ENCODE data around the gene CDH11. TPM values are rescaled to one million over a fixed set of nuclear protein-coding genes. Genes with fewer than 3 reads are reported as not detected.

Gene CDH11
- total RNA-seq, 2 experiments from 2014 or later = not detected

- intact Hi-C loops (cut with micrococcal nuclease; ENCODE audit: unreplicated experiment) = no loop called here
- no peaks in the 10 kb centered on the region for H3K9me3 ChIP-seq (ENCODE audit: low read length)
- no peak for DNase-seq (ENCODE audit: low spot score)
- CTCF ChIA-PET (ENCODE audit: unreplicated experiment) = no interaction called here
- POLR2A ChIA-PET = no interaction called here
- H3K4me2 ChIP-seq (ENCODE audit: low read length) = no peak overlapping the region
- H4K20me1 ChIP-seq (ENCODE audit: insufficient read depth, low read length) = no peaks in the 10 kb centered on the region
- H3K36me3 ChIP-seq (ENCODE audit: insufficient read depth, low read length) = no peaks in the 10 kb centered on the region
- H3K79me2 ChIP-seq (ENCODE audit: insufficient read depth, low read depth, low read length) = no peaks in the 10 kb centered on the region
- no peak overlapping the region for H3K4me3 ChIP-seq (ENCODE audit: low read depth, low read length, poor library complexity, severe bottlenecking)
- no peak overlapping the region for H2AFZ ChIP-seq (ENCODE audit: low read length)
- no peaks in the 10 kb centered on the region for H3K9me2 ChIP-seq (ENCODE audit: insufficient read depth, low read length)
- no peaks in the 10 kb centered on the region for H3K4me1 ChIP-seq (ENCODE audit: insufficient read depth, low read length, poor library complexity, severe bottlenecking)
- TF ChIP-seq CTCF (conservative IDR thresholded peaks at IDR 0.05; ENCODE audit: low read length) (no peak), EZH2phosphoT487 (IDR thresholded peaks at IDR 0.05; ENCODE audit: borderline replicate concordance, low read depth, low read length) (no peak)
- H3K27ac ChIP-seq (ENCODE audit: low read depth, low read length, poor library complexity, severe bottlenecking) = no peak overlapping the region
- BruUV-seq (replicated peaks) = no TSS peak
Measured at GRCh38 chr16:64948056-64948455, 173.8 kb downstream of the CDH11 start.

- H3K4me3 ChIP-seq (ENCODE audit: low read depth, low read length, poor library complexity, severe bottlenecking) = no peak overlapping the region
- no peak overlapping the region for H3K27ac ChIP-seq (ENCODE audit: low read depth, low read length, poor library complexity, severe bottlenecking)
- H3K4me2 ChIP-seq (ENCODE audit: low read length) = no peak overlapping the region
- POLR2A ChIA-PET = no interaction called here
- H3K9me3 ChIP-seq (ENCODE audit: low read length) = no peaks in the 10 kb centered on the region
- no peaks in the 10 kb centered on the region for H3K79me2 ChIP-seq (ENCODE audit: insufficient read depth, low read depth, low read length)
- intact Hi-C loops (cut with micrococcal nuclease; ENCODE audit: unreplicated experiment) = no loop called here
- H3K4me1 ChIP-seq (ENCODE audit: insufficient read depth, low read length, poor library complexity, severe bottlenecking) = no peaks in the 10 kb centered on the region
- H3K9me2 ChIP-seq (ENCODE audit: insufficient read depth, low read length) = no peaks in the 10 kb centered on the region
- DNase-seq (ENCODE audit: low spot score) = no peak
- TF ChIP-seq CTCF (conservative IDR thresholded peaks at IDR 0.05; ENCODE audit: low read length) (no peak), EZH2phosphoT487 (IDR thresholded peaks at IDR 0.05; ENCODE audit: borderline replicate concordance, low read depth, low read length) (no peak)
- H2AFZ ChIP-seq (ENCODE audit: low read length) = no peak overlapping the region
- no peaks in the 10 kb centered on the region for H3K36me3 ChIP-seq (ENCODE audit: insufficient read depth, low read length)
- H4K20me1 ChIP-seq (ENCODE audit: insufficient read depth, low read length) = no peaks in the 10 kb centered on the region
- CTCF ChIA-PET (ENCODE audit: unreplicated experiment) = no interaction called here
- no TSS peak for BruUV-seq (replicated peaks)
Measured at GRCh38 chr16:64947651-64948050, 174.2 kb downstream of the CDH11 start.

GRCh38 chr16:64933885-64934284 is 188.0 kb downstream of the CDH11 start:
- H3K9me3 ChIP-seq (ENCODE audit: low read length) = no peaks in the 10 kb centered on the region
- intact Hi-C loops (cut with micrococcal nuclease; ENCODE audit: unreplicated experiment) = no loop called here
- no TSS peak for BruUV-seq (replicated peaks)
- no peaks in the 10 kb centered on the region for H3K36me3 ChIP-seq (ENCODE audit: insufficient read depth, low read length)
- H3K27ac ChIP-seq (ENCODE audit: low read depth, low read length, poor library complexity, severe bottlenecking) = no peak overlapping the region
- no peak overlapping the region for H2AFZ ChIP-seq (ENCODE audit: low read length)
- DNase-seq (ENCODE audit: low spot score) = no peak
- TF ChIP-seq CTCF (conservative IDR thresholded peaks at IDR 0.05; ENCODE audit: low read length) = no peak
- TF ChIP-seq EZH2phosphoT487 (IDR thresholded peaks at IDR 0.05; ENCODE audit: borderline replicate concordance, low read depth, low read length) = no peak
- no peaks in the 10 kb centered on the region for H3K79me2 ChIP-seq (ENCODE audit: insufficient read depth, low read depth, low read length)
- ChIA-PET POLR2A (no interaction called here), CTCF (ENCODE audit: unreplicated experiment) (no interaction called here)
- H4K20me1 ChIP-seq (ENCODE audit: insufficient read depth, low read length) = no peaks in the 10 kb centered on the region
- H3K4me3 ChIP-seq (ENCODE audit: low read depth, low read length, poor library complexity, severe bottlenecking) = no peak overlapping the region
- no peaks in the 10 kb centered on the region for H3K9me2 ChIP-seq (ENCODE audit: insufficient read depth, low read length)
- H3K4me1 ChIP-seq (ENCODE audit: insufficient read depth, low read length, poor library complexity, severe bottlenecking) = no peaks in the 10 kb centered on the region
- H3K4me2 ChIP-seq (ENCODE audit: low read length) = no peak overlapping the region

Measured in OCI-LY7 (cell line).